ENCODE measurements around the gene CDC42BPB. TPM values are rescaled to one million over a fixed set of nuclear protein-coding genes. Genes with fewer than 3 reads are reported as not detected.

The CDC42BPB gene
- total RNA-seq, 1 experiment from 2014 or later, result 103 TPM

DNA sequence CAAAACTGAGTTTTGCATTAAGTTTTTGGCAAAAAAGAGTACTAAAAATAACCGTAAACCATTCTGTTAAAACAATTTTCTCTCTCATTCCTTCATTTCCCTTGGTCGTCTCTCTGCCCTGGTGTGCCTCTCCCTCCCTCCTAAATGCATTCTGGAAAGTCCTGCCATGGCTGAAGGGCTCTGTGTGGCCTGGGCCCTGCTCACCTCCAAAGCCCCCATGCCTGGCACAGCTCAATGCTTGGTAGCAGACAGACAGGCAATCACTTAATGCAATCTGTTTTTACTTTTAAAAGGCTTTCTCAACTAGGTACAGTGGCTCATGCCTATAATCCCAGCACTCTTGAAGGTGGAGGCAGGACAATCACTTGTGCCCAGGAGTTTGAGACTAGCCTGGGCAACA lies 47.8 kb downstream of the CDC42BPB start:
- H3K18ac ChIP-seq (ENCODE audit: insufficient read length, low read depth, low read length), result no peak overlapping the region
- peaks cover 14% of the 10 kb centered on the region for H3K79me1 ChIP-seq (ENCODE audit: insufficient read depth, low read depth, low read length, poor library complexity, severe bottlenecking)
- no peak overlapping the region for H3K4ac ChIP-seq (ENCODE audit: low read depth, low read length)
- WGBS (ENCODE audit: extremely low coverage, insufficient read length, low lambda C conversion rate), result no CpG with 5 or more reads among the region's 2 CpGs
- H2BK120ac ChIP-seq (ENCODE audit: low read depth, low read length, poor library complexity, severe bottlenecking), result no peak overlapping the region
- no peak overlapping the region for H2AK5ac ChIP-seq (ENCODE audit: insufficient read length, low read length)
- H3K27ac Mint-ChIP-seq, result no peak overlapping the region
- H3K36me3 Mint-ChIP-seq (ENCODE audit: insufficient read depth in 1 of 3, low read depth in 3 of 3), result peaks cover 12 to 50% (median 33%) of the 10 kb centered on the region in 3 experiments; a peak in 6 of 7 replicates
- H3K4me1 ChIP-seq (ENCODE audit: insufficient read depth, low read length), result 0 out of 2 replicates have a peak, but pooled peaks cover under 1% of the 10 kb centered on the region
- no peak overlapping the region for H4K5ac ChIP-seq (ENCODE audit: insufficient read length, low read depth, low read length)
- no peak overlapping the region for H2BK12ac ChIP-seq (ENCODE audit: insufficient read length, low read depth, low read length)
- no peaks in the 10 kb centered on the region for H3K9me3 Mint-ChIP-seq
- no peak overlapping the region for H2BK5ac ChIP-seq (ENCODE audit: insufficient read length, low read length)
- no peaks in the 10 kb centered on the region for H3K23me2 ChIP-seq (ENCODE audit: insufficient read length, low read depth, low read length, poor library complexity, severe bottlenecking)
- peaks cover 9% of the 10 kb centered on the region; the same call in 1 of the 2 replicates for H3K79me2 ChIP-seq (ENCODE audit: insufficient read depth, low read length)
- H3K9ac ChIP-seq (ENCODE audit: extremely low read depth, insufficient read length, low read length), result no peak overlapping the region
- H4K91ac ChIP-seq (ENCODE audit: insufficient read length, low read depth, low read length), result no peak overlapping the region
- no peak overlapping the region for H3K14ac ChIP-seq (ENCODE audit: insufficient read depth, low read length)
- no peak overlapping the region for H3T11ph ChIP-seq (ENCODE audit: low read length)
- no peaks in the 10 kb centered on the region for H3K9me3 ChIP-seq (ENCODE audit: control insufficient read depth, low read depth, low read length)
- H2AFZ ChIP-seq (ENCODE audit: low read length), result no peak overlapping the region
- H3K27me3 Mint-ChIP-seq (ENCODE audit: low read depth), result no peaks in the 10 kb centered on the region
- H3K27ac ChIP-seq (ENCODE audit: insufficient read length, low read depth, low read length), result no peak overlapping the region
- H2BK15ac ChIP-seq (ENCODE audit: low read depth, low read length), result no peak overlapping the region
- H3K4me3 Mint-ChIP-seq, result no peak overlapping the region
- no peaks in the 10 kb centered on the region for H3K27me3 ChIP-seq (ENCODE audit: insufficient read depth, low read length)
- DNase-seq, result peak; percentile 3
- no peaks in the 10 kb centered on the region for H4K20me1 ChIP-seq (ENCODE audit: control insufficient read depth, insufficient read depth, insufficient read length)
- H3K4me1 Mint-ChIP-seq, result peaks cover 6% of the 10 kb centered on the region in 2 experiments
- no peak overlapping the region for H3K4me2 ChIP-seq (ENCODE audit: insufficient read depth, insufficient read length, low read length)
- H4K8ac ChIP-seq (replicated peaks; ENCODE audit: insufficient read length, low read depth, low read length), result no peak overlapping the region
- no peak overlapping the region for H3K56ac ChIP-seq (ENCODE audit: insufficient read length, low read depth, low read length)
- H3K23ac ChIP-seq (ENCODE audit: insufficient read length, low read depth, low read length), result no peak overlapping the region
- TF ChIP-seq, protein P1, sequence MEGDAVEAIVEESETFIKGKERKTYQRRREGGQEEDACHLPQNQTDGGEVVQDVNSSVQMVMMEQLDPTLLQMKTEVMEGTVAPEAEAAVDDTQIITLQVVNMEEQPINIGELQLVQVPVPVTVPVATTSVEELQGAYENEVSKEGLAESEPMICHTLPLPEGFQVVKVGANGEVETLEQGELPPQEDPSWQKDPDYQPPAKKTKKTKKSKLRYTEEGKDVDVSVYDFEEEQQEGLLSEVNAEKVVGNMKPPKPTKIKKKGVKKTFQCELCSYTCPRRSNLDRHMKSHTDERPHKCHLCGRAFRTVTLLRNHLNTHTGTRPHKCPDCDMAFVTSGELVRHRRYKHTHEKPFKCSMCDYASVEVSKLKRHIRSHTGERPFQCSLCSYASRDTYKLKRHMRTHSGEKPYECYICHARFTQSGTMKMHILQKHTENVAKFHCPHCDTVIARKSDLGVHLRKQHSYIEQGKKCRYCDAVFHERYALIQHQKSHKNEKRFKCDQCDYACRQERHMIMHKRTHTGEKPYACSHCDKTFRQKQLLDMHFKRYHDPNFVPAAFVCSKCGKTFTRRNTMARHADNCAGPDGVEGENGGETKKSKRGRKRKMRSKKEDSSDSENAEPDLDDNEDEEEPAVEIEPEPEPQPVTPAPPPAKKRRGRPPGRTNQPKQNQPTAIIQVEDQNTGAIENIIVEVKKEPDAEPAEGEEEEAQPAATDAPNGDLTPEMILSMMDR (conservative IDR thresholded peaks at IDR 0.05), result no peak
- H2BK20ac ChIP-seq (ENCODE audit: low read depth, low read length, poor library complexity, severe bottlenecking), result no peak overlapping the region

All from H9 (cell line).